ENCODE data around the gene SIN3A.

The SIN3A gene

DNA sequence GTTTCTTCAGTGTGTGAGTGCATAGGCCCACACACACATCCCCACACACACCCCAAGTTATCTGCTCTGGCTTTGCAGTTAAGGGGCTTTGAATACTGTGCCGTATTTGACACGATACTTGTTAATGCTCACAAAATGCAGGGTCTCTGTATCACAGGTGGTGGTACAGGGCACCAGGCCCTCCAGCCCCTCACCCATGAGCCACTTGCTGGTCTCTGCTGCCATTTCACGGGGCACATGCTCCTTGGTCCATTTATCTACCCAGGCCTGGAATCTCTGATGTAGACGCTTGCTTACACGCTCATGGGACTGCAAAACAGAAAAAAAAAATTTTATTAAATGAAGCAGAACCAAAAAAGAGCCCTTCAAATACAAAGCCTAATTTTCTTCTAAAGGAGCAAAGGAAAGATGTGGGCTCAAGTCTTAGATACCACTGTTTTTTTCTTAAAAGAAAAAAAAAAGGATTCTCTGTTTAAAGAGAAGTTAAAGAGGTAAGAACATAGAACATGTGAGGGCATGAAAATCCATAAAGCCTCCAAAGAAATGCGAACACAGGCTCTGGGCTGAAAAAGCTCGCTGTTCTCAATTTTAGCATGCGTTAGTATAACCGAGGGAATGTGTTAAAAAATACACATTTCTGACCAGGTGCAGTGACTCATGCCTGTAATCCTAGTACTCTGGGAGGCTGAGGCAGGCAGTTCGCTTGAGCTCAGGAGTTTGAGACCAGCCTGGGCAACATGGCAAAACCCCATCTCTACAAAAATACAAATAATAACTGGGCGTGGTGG is 79.4 kb downstream of the SIN3A start:
- DNase-seq (ENCODE audit: low spot score), result no peak

DNA sequence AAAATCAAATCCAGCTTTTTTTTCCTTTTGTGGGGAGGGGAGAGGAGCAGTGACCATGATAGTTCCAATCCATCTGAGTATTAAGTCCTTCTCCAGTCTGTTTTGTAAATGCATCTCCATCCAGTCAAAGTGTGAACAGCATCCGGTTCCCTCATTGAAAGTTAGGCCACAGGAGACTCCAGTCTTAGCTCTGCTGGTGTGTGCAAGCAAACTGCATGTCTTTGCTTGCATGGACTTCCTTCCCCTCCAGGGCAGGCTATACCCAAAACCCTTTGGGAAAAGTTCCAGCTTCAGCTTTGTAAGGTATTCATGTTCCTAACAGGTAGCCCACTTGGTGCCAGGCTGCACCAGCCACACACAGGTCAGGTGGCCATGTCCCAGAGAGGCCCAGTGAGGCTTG is 80.0 kb downstream of the SIN3A start:
- no peak for DNase-seq (ENCODE audit: low spot score)

GRCh38 chr15:75369897-75370581 is 81.5 kb downstream of the SIN3A start:
- no peak for DNase-seq (ENCODE audit: low spot score)

- DNase-seq (ENCODE audit: low spot score), result no peak
Observed at GRCh38 chr15:75368689-75369239, 82.7 kb downstream of the SIN3A start.

DNA sequence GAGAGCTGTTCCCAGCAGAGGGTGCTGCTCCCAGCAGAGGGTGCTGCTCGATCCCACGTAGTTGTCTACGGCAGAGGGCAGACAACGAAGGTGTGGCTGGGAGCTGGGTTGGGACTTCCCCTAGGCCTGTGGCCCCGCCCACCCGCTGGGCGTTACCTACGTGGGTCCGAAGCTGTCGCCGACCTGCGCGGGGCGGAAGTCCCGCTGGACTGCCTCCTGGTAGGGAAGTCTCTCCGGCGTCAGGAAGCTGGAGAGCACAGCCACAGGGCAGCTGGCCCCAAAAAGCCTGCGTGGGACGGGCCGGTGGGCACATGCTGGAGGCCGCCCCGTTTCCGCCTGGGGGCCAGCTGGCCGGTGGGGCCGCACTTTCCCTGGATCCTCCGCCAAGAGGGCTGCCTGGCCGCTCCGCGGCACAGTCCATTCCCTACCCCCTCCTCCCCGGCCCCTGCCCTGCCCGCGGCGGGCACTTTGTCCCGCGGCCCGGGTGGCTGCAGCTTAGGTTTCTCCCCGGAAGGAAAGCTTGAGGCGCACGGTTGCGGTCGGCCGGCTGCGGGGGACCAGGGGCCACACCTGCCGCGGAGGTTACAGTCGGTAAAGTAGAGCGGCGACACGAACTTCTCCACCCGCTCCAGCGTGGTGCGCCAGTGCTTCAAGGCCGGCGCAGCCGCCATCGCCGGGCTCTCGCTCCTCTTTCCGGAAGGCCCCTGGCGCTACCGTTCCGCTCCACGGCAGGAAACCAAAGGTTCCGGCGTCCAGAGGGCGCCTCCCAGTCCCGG is 83.4 kb downstream of the SIN3A start, which contains the start of gene MAN2C1:
Gene MAN2C1, minus strand, starts transcription at position 695 of the 776 bp plus-strand sequence. Its CDS starts 24 bp downstream, at position 671.
- DNase-seq (ENCODE audit: low spot score), result peak; percentile 96

- no peak for DNase-seq (ENCODE audit: low spot score)
Observed at GRCh38 chr15:75367406-75367912, 84.0 kb downstream of the SIN3A start.

DNA sequence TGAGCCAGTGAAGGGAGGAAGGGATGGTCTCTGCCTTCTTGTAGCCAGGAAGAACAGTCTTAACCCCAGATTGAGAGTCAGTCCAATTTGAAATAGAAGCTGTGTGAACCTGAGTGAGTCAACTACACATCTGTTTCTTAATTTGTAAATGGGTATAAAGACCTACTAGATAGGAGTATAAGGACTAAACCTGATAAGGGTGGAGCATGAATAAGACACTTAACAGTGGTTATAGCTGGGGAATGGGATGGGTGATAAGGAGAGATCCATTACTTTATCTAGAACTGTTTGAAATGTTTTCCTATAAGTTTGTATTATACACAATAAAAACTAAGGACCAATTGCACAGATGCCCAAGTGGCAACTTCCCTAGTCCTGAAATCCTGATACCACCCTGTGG is 84.5 kb downstream of the SIN3A start:
- no peak for DNase-seq (ENCODE audit: low spot score)

- no peak for DNase-seq (ENCODE audit: low spot score)
Observed at GRCh38 chr15:75366163-75366562, 85.3 kb downstream of the SIN3A start.

GRCh38 chr15:75364881-75365280 is 86.6 kb downstream of the SIN3A start:
- DNase-seq (ENCODE audit: low spot score), result no peak

DNA sequence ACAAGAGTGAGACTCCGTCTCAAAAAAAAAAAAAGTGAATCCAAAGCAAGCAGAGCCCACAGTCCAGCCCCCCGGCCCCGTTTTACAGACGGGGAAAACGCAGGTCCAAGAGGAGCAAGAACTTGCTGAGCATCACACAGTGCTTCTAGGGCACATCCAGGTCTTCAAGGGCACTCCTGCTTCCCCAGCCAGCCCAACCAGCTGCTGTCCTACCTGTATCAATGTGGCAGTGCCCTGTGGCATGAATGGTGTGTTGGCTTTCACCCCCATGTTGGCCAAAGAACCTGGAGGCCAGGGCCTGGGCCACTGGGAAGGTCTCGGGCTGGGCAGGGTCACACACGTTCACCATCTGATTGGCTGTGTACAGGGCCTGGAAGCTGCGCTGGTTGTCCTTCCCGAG is 87.7 kb downstream of the SIN3A start:
- no peak for DNase-seq (ENCODE audit: low spot score)

DNA sequence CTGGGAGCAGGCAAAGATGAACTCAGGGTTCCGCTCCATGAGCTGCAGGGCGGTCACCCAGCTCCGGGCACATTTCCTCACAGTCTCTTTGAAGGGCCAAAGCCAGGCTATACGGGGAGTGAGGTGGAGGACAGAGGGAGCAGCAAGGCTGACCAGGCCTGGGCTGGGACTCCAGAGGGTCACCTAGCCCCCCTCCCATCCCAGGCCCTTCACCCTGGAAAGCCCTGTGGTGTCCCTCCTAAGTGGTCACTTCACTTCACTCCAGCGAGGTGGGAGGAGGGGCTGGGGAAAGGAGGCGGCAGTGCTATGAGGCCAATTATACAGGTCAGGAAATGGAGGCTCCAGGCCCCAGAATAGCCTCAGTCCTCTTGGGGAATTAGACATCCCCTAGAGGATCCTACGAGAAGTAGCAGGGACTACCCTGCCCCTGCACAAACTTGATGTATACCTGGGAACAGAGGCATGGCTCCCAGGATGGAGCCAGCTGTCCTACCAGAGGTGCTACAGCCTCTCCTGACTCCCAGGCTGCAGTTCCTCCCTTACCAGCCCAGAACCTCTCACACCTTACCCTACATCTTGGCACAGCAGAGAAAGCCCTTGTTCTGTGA is 88.7 kb downstream of the SIN3A start:
- DNase-seq (ENCODE audit: low spot score), result no peak

DNA sequence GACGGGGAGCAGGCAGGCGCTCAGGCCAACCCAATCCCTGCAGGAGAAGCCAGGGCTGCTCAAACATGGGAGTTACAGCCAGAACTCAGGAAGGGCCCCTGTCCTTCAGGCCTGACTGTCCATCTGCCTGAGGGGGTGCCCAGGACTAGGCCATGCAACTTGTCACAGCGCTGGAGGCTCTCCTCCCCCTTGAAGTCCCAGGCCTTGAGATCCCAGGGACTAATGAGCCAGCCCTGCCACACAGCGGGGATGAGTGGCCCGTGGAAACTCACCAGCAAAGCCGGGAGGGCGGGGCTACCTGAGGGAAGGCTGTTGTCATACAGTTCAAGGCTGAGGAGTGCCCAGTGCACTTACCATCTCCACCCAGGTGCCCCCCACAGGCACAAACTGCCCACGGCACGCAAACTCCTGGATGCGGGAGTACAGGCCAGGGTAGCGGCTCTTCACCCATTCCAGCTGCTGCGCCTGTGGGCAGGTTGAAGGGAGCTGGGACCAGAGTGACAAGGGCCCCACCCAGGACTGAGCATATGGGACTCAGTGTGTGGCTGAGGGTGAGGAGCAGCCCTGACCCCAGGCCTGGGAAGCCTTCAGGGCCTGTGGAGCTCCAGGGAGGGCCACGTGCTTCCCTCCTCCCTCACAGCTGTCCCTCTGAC is 89.4 kb downstream of the SIN3A start:
- no peak for DNase-seq (ENCODE audit: low spot score)

DNA sequence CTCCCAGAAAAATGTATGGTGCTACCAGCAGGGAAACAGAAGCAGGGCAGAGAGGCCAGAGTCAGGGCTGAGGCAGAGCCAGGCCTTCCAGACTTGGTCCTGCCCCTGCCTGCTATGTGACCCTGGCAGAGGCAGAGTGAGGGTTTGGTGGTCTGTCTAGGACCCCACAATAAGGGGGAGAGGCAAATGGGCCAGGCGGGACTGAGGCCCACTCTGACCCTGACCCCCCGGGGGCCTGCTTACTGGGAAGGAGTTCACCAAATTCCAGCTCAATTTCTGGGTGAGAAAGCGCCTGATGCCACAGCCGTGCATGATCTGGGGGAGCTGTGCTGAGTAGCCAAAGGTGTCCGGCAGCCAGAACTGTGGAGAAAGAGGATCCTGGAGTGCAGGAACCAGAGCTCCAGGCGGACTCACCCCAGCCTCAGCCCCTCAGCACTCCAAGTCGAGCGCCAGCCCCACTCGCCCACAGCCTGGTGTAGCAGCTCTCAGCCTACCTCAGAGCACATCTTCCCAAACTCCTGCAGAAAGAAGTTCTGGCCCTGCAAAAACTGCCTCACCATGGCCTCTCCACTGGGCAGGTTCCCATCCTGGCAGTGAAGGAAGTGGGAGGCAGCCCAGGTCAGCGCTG is 90.0 kb downstream of the SIN3A start:
- no peak for DNase-seq (ENCODE audit: low spot score)

DNA sequence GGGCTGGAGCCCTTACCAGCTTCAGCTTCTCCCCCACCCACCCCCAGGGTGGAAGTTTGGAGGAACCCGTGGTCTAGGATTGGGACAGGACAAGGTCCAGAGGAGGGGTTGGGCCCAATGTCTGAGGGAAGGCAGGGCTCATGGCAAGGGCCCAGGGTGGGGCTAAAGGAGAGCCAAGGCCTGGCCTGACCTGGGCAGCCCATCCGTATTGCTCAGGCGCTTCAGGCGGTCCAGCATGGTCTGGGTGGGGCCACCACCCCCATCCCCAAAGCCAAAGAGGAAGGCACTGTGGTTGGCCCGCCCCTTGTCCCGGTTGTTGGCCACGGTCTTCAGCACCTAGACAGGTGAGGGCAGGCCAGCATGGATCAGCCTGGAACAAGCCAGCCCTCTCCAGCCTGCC is 90.6 kb downstream of the SIN3A start:
- no peak for DNase-seq (ENCODE audit: low spot score)

DNA sequence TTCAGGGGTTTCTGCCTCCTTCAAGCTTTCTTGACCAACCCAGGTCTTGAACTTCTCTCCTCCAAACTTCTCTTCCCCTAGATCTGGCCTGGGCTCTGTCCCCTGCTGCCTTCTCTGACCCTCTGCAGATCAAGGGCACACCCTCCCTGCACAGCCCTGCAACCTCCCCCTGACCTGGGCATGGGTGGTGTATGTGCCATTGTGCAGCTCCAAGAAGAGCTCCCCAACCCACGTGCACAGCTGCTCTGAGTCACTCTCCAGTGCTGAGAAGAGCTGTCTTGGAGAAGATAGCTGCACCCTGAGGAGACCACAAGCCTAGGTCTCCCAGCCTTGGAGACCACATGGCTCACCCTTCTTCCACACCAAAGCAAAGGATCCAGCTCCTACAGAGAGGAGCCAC is 91.1 kb downstream of the SIN3A start:
- no peak for DNase-seq (ENCODE audit: low spot score)

GRCh38 chr15:75359537-75360250 is 91.8 kb downstream of the SIN3A start:
- no peak for DNase-seq (ENCODE audit: low spot score)

DNA sequence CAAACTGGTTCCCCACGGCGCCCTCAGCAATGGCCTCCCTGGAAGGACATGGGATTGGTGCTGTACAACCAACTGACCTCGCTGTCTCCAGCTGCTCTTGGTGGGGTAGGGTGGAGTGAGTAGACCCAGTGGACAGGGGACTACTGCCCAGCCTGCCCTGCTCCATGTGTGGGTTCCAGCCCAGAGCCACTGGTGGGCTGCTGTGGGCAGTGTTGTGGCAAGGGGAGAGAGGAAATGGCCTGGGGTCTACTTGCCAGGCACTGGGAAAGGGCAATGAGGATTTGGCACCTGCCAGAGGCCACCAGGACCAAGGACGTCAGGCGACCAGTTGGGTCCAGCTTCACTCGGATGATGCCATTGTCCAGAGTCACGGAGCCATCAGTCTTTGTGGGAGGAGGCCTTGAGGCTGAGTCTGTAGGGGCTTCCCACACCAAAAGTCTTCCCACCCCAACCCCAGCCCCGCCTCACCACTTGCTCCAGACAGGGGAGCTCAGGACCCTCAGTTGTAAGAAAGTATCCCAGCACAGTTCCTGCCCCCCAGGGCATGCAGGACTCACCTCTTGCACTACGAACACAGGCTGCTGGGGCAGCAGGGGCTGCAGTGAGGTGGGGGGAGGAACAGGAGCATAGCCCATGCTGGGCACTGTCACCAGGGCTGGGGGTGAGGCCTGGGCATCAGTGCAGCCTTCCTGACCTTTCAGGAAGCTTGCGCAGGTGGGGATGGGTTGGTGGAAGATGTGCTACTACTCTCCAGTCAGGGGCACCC is 92.5 kb downstream of the SIN3A start:
- no peak for DNase-seq (ENCODE audit: low spot score)

GRCh38 chr15:75357976-75358673 is 93.4 kb downstream of the SIN3A start:
- no peak for DNase-seq (ENCODE audit: low spot score)

DNA sequence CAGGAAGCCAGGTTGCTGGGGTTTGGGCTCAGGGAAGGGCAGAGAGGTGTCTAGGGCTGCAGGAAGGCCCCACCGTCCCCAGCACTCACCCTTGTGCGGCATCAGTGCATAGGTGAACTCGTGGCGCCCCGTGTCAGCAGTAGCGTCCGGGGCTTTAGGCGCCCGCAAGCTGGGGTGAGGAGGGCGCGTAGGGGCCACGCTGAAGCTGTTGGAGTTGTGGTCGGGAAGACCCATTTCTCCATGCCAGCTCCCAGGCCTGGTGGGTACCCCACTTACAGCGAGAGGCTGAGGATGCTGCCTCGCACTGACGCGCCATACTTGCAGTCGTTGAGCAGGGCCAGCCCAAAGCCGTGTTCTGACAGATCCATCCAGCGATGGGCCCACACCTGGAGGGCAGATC is 95.0 kb downstream of the SIN3A start:
- no peak for DNase-seq (ENCODE audit: low spot score)
